NK-92 (cell line): ENCODE measurements around the gene GPR15.
"Not testable (repeated sequence)": the region's sequence is repeated elsewhere in the genome, so short reads cannot be mapped to it uniquely, and the experiment has no call there.

Experiments used
- DNase-seq: peaks from one replicate; lab custom pipeline; 2025; ENCODE audit not compliant: unreplicated experiment; lab: John Stamatoyannopoulos, UW

The GPR15 gene

DNA sequence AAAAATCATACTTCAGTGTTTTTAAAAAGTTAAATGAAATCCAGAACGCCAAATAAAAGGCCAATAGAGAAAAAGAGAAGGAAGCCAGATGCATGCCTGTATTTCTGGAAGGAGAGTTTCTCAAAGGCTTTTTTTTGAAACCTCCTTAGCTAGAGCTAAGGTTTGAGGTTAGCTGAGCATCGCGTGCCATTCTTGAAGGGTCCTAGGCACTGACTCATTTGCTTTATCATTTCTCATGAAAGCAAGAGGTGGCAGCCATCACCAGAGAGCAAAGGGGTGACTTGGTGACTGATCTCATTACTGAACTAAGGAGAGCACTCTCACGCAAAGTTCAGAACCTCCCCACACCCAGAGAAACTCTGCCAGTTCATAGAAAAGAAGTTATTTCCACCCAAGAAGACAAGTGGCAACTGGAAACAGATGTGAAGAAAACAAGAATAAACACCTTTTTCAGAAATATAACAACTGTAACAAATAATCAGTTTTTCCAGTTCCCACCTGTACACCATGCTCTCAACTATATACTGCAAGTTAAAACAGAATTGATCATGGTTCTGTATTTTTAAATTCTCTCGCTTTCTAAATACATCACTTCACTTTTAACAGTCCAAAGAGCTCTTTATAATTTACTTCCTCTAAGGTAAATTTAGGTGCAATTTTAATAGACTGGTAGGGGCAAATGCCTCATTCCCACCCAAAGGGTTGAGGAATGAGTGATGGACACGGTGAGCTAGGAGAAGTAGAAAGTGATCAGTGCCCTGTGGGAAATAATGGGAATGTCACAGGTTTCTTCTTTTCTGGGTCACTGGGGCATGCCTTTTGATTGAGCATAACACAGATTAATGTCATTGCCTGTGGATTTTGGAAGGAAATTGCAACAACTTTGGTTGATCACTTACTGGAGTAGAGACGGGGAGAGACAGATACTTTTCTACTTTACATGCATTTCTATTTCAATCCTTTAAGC is 24.7 kb downstream of the GPR15 start:
- DNase-seq, result peak; percentile 21

GRCh38 chr3:98557324-98558010 is 25.7 kb downstream of the GPR15 start:
- DNase-seq, result no peak

GRCh38 chr3:98558100-98558827 is 26.5 kb downstream of the GPR15 start:
- no peak for DNase-seq

DNA sequence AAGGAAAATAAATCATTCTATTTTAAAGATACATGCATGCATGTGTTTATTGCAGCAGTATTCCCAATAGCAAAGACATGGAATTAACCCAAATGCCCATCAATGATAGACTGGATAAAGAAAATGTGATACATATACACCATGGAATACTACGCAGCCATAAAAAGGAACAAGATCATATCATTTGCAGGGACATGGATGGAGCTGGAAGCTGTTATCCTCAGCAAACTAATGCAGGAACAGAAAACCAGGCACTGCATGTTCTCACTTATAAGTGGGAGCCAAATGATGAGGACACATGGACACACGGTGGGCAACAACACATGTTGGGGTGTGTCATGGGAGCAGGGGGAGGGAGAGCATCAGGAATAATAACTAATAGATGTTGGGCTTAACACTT is 28.0 kb downstream of the GPR15 start:
- not testable (repeated sequence) for DNase-seq

- no peak for DNase-seq
Observed at GRCh38 chr3:98560911-98561310, 29.1 kb downstream of the GPR15 start.

GRCh38 chr3:98561727-98562521 is 30.1 kb downstream of the GPR15 start:
- no peak for DNase-seq

DNA sequence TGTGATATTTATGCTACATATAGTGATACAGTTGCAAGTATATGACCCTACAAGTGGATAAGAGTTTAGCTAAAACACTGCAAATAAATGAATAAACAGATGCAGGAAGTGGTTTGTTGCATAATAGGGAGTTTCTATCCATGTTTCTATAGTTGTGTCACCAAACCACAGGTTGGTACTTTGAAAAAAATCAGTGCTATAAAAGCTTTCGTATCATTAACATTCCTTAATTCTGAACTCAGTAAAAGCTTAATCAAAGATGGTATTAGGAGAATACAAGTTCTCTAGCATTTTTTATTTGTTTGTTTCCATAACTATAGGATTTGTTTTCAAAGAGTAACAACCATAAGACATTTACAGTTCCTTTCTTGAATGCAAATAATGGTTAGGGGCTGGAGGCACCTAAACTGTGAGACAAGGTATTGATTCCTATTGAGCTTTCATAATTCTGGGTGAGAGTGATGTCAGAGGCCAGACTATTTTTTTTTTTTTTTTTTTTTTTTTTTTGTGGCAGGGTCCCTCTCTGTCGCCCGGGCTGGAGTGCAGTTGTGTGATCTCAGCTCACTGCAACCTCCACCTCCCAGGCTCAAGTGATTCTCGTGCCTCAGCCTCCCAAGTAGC is 32.0 kb downstream of the GPR15 start:
- no peak for DNase-seq

GRCh38 chr3:98564282-98565005 is 32.7 kb downstream of the GPR15 start:
- no peak for DNase-seq

DNA sequence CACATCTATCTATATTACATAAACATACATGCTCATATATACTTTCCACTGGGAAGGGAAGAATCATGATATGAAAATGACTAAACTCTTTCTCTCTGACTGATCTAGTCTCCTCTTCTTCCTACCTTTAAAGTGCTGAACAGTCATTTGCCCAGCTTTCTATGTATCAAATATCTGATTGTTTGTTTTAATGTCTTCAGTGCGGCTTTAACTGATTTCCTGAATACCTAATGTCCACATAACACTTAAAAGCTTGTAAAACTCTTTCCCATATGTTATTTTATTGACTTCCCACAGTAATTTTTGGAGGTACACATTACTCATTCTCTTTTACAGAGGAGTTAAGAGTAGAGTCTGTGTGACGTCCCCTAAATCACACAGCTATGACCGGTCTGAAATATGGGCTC is 33.5 kb downstream of the GPR15 start:
- DNase-seq, result no peak

- DNase-seq, result no peak
Observed at GRCh38 chr3:98565843-98566242, 34.1 kb downstream of the GPR15 start.

GRCh38 chr3:98567666-98568270 is 36.0 kb downstream of the GPR15 start:
- no peak for DNase-seq

GRCh38 chr3:98568402-98568801 is 36.6 kb downstream of the GPR15 start:
- DNase-seq, result no peak

DNA sequence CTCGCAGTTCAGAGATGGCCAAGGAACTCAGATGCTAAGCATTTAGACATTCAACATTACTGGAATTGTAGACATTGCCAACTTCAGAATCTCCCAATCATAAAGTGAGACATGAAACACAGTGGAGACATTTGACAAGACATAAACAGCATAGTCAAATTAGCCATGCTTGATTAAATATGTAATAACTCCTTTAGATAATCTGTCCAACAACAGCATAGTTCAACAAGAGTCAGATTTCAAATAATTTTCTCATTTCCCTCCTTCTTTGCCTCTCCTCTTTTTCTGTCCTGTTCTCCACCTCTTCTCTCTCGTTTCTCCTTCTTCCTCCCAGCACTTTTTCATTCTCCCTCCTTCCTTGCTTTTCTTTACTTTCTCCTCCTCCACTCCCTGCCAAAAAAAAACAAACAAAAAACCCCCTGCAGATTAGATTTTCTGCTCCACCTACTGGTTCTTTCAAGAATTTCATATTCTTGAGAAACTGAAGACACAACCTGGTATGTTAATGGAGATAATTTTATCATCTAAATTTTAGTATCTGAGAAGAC is 41.5 kb downstream of the GPR15 start:
- DNase-seq, result no peak

GRCh38 chr3:98574132-98574531 is 42.4 kb downstream of the GPR15 start:
- no peak for DNase-seq

- DNase-seq, result no peak
Observed at GRCh38 chr3:98577178-98577895, 45.6 kb downstream of the GPR15 start.

DNA sequence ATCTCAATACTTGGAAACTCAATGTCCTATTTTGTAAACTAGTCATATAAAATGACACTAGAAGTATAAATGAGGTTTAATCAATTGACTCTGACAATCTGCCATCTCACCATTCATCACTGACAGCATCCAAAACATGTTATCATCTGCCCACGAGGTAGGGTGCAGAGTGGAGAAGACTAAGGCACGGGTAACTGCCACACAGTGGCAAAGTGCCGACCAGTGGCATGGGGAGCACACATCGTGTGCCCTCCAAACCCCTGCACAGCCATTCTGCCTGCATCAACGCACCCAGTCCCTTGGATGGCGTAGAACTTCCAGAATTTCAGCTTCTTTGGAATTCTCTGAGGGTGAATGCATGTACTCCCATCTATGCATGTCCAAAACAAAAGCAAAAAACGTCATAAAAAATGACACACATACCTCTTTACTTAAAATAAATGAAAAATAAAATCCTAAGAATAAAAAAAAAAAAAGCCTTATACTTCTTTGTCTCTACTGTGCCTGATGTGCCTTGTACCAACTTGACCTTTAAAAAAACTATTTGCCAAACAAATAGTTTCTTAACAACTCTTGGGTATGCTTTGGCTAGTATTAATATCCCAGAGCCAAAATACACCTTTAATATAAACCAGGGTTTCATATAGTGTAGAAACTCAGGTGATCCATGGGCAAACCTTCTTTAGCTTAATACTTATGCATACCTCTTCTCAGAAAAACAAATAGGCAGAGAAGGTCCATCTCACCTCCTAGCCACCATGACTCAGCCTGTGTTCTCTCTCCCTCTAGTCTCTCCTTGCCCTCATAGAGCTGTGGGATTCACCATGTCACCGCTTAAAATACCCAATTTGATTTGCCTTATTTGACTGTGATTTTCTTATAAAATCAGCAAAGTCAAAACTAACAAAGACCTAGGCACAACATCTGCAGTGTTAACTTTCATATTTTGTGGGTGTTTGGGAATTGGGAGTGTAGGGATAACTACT is 48.9 kb downstream of the GPR15 start:
- no peak for DNase-seq

GRCh38 chr3:98581474-98581873 is 49.7 kb downstream of the GPR15 start:
- DNase-seq, result no peak
